Lower lobe of right lung (tissue), 2 donors: Measurements from ENCODE around the gene AEBP1. TPM values are rescaled to one million over a fixed set of nuclear protein-coding genes. Genes with fewer than 3 reads are reported as not detected.
A peak's percentile ranks its signal among the peaks of the same experiment; 100 is the strongest.

Source experiments
- ATAC-seq, 2 donors: fragments of 200-7000 bp; cut with Tn5 transposase; one replicate each; pipeline ENCODE4 v1.9.1; 2020 to 2022; ENCODE audit warnings: mild to moderate bottlenecking in 2 of 2, moderate library complexity in 2 of 2
- DNase-seq: peaks from one replicate; pipeline ENCODE4 v3.0.0-alpha.2; 2020
- H3K27ac ChIP-seq: fragments of 200-600 bp; one replicate; pipeline ENCODE4 v1.8.0; 2022
- H3K27me3 ChIP-seq: fragments of 200-600 bp; one replicate; pipeline ENCODE4 v1.8.0; 2022; ENCODE audit warnings: low read depth
- H3K36me3 ChIP-seq: fragments of 200-600 bp; one replicate; pipeline ENCODE4 v1.8.0; 2022; ENCODE audit warnings: mild to moderate bottlenecking
- H3K4me1 ChIP-seq: fragments of 200-600 bp; one replicate; pipeline ENCODE4 v1.8.0; 2022
- H3K4me3 ChIP-seq: fragments of 200-600 bp; one replicate; pipeline ENCODE4 v1.8.0; 2022; ENCODE audit warnings: mild to moderate bottlenecking
- H3K9me3 ChIP-seq: fragments of 200-600 bp; one replicate; pipeline ENCODE4 v1.8.0; 2022
- intact Hi-C: fragments of 100-400 bp; cut with DNase I; formaldehyde crosslinking; loops from one replicate; pipeline ENCODE4 v1.11.0; 2022
- total RNA-seq: library from RNA; stranded (reverse); fragmentation: NEBNext Ultra II Directional; extraction: Animal tissue kit (Norgen Biotek cat#: 25700); gene quantifications from one replicate; pipeline ENCODE4 v1.2.1, GENCODE V29; 2021
- TF ChIP-seq, protein P1 (sequence below): fragments of 200-600 bp; IDR thresholded peaks from one replicate; pipeline ENCODE4 v1.8.0; 2022; ENCODE audit warnings: antibody characterized with exemption, mild to moderate bottlenecking
- donor health status: DM: no; HTN: yes; CAD: no; lungs with severe emphysema.

AEBP1 gene
- total RNA-seq, 1 donor from 2014 or later = 82.5 TPM

GRCh38 chr7:44144968-44145478 is 40.9 kb downstream of the AEBP1 start:
- DNase-seq = no peak
- peaks cover 25% of the 10 kb centered on the region for H3K27me3 ChIP-seq
- peak overlapping the region; percentile 51 for H3K4me3 ChIP-seq
- no peaks in the 10 kb centered on the region for H3K36me3 ChIP-seq
- peaks cover 17% of the 10 kb centered on the region for H3K4me1 ChIP-seq
- H3K9me3 ChIP-seq = no peaks in the 10 kb centered on the region
- TF ChIP-seq, protein P1, sequence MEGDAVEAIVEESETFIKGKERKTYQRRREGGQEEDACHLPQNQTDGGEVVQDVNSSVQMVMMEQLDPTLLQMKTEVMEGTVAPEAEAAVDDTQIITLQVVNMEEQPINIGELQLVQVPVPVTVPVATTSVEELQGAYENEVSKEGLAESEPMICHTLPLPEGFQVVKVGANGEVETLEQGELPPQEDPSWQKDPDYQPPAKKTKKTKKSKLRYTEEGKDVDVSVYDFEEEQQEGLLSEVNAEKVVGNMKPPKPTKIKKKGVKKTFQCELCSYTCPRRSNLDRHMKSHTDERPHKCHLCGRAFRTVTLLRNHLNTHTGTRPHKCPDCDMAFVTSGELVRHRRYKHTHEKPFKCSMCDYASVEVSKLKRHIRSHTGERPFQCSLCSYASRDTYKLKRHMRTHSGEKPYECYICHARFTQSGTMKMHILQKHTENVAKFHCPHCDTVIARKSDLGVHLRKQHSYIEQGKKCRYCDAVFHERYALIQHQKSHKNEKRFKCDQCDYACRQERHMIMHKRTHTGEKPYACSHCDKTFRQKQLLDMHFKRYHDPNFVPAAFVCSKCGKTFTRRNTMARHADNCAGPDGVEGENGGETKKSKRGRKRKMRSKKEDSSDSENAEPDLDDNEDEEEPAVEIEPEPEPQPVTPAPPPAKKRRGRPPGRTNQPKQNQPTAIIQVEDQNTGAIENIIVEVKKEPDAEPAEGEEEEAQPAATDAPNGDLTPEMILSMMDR = no peak
- ATAC-seq = no peak
- intact Hi-C loops = no loop called here
- no peak overlapping the region for H3K27ac ChIP-seq

GRCh38 chr7:44145479-44145968 is 41.4 kb downstream of the AEBP1 start:
- peaks cover 17% of the 10 kb centered on the region for H3K4me1 ChIP-seq
- no peak overlapping the region for H3K27ac ChIP-seq
- DNase-seq (no peak), ATAC-seq (peak; percentile 3 to 16)
- H3K9me3 ChIP-seq = no peaks in the 10 kb centered on the region
- intact Hi-C loops = no loop called here
- H3K4me3 ChIP-seq = peak overlapping the region; percentile 51
- TF ChIP-seq, protein P1 = no peak
- peaks cover 25% of the 10 kb centered on the region for H3K27me3 ChIP-seq
- no peaks in the 10 kb centered on the region for H3K36me3 ChIP-seq

DNA sequence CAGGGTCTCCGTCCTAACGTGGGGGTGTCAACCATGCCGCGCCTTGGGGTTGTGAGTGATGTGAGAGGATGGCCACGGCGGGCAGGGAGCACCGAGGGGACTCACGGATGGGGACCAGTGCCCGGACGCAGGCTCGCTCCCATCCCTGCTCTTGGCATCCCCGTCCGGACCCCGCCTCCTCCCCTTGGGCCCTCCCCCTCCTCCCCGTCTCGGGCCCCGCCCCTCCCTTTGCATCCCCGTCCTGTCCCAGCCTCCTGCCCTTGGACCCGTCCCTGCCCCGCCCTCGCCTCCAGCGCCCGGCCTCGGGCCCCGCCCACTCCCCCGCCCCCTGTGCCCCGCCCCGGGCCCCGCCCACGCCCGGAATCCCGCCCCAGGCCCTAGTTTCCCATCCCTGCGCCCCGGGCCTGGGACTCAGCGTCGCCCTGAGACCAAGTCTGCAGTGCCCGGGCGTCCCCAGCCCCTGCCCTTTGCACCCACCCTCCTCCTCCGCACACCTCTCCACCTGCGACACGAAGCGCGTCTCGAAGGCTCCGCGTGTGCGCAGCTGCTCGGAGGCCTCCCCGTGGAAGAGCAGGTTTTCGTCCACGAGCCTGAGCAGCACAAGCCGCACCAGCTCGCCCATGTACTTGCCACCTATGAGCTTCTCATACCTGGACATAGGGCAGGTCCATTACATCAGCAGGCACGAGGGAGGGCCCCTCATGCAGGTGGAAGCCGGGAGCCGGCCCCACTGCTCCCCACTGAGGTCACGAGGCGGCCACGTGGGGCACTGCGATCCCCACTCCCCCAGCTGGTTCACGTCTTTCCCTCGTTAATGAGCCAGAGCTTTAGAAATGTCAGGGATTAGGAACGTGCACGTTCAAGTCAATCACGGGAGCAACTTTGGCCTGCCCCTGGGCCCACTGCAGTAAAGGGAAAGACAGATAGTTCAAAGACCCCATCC is 42.1 kb downstream of the AEBP1 start:
- TF ChIP-seq, protein P1 = no peak
- no peak overlapping the region for H3K27ac ChIP-seq
- DNase-seq (peak; percentile 85), ATAC-seq (peak; percentile 90 to 92)
- H3K4me3 ChIP-seq = peak overlapping the region; percentile 51
- peaks cover 17% of the 10 kb centered on the region for H3K4me1 ChIP-seq
- intact Hi-C loops = no loop called here
- no peaks in the 10 kb centered on the region for H3K36me3 ChIP-seq
- H3K27me3 ChIP-seq = peaks cover 25% of the 10 kb centered on the region
- H3K9me3 ChIP-seq = no peaks in the 10 kb centered on the region

DNA sequence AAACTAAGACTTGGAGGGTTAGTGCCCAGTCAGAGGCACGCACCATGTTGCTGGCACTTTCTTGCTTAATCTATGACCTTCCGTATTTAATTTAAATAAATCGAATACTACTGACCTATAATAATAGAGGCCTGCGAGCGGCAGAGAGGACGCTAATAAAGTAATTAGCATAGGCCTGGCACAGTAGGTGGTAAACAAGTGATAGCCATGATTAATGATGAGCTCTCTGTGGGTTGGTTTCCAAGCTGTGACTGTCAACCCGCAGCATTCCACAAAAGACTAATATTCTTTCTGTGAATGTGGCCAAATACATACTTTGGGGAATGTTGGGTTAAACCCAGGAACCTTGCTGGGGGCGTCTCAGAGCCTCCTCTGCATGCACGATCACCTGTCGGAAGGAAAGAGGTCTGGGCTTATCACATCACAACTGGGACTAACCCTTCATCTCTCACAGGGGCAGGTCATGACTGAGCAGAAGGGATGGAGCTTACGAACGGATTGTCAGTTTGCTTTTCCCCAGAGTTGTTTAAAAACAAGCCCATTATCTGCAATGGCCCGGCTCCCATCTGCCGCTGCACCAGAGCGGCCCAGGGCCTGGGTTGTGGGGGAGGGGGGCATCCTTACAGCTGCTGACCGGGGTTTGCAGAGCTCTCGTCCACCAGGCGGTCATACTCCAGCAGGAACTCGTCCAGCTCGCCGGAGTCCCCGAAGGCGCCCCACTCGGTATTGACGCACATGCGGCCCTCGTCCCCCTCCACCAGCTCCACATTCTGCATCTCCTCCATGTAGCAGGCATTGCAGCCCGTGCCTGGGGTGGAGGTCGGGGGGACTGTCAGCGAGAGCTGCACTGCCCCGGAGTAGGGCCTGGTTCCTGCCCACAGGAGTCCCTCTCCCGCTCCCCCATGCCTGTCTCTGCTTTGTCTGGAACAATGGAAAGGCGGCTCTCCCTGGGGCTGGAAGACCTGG is 43.2 kb downstream of the AEBP1 start:
- no peaks in the 10 kb centered on the region for H3K9me3 ChIP-seq
- TF ChIP-seq, protein P1 = no peak
- intact Hi-C loops = no loop called here
- ATAC-seq (no peak), DNase-seq (no peak)
- H3K4me1 ChIP-seq = peaks cover 17% of the 10 kb centered on the region
- peaks cover 25% of the 10 kb centered on the region for H3K27me3 ChIP-seq
- H3K36me3 ChIP-seq = no peaks in the 10 kb centered on the region
- H3K4me3 ChIP-seq = no peak overlapping the region
- no peak overlapping the region for H3K27ac ChIP-seq

GRCh38 chr7:44148166-44148565 is 44.0 kb downstream of the AEBP1 start:
- H3K9me3 ChIP-seq = no peaks in the 10 kb centered on the region
- TF ChIP-seq, protein P1 = no peak
- intact Hi-C loops = no loop called here
- H3K27me3 ChIP-seq = peaks cover 25% of the 10 kb centered on the region
- H3K4me3 ChIP-seq = no peak overlapping the region
- H3K4me1 ChIP-seq = peaks cover 17% of the 10 kb centered on the region
- no peak for ATAC-seq
- no peak for DNase-seq
- H3K36me3 ChIP-seq = no peaks in the 10 kb centered on the region
- no peak overlapping the region for H3K27ac ChIP-seq
